IPS-11a (cell line): ENCODE measurements around the gene ZMYND8.
"Not testable (repeated sequence)": the region's sequence is repeated elsewhere in the genome, so short reads cannot be mapped to it uniquely, and the experiment has no call there.

Experiments
- H3K4me3 ChIP-seq: one replicate; pipeline ENCODE4 v1.5.1; 2013; ENCODE audit warnings: low read depth, low read length, control low read depth

The ZMYND8 gene

DNA sequence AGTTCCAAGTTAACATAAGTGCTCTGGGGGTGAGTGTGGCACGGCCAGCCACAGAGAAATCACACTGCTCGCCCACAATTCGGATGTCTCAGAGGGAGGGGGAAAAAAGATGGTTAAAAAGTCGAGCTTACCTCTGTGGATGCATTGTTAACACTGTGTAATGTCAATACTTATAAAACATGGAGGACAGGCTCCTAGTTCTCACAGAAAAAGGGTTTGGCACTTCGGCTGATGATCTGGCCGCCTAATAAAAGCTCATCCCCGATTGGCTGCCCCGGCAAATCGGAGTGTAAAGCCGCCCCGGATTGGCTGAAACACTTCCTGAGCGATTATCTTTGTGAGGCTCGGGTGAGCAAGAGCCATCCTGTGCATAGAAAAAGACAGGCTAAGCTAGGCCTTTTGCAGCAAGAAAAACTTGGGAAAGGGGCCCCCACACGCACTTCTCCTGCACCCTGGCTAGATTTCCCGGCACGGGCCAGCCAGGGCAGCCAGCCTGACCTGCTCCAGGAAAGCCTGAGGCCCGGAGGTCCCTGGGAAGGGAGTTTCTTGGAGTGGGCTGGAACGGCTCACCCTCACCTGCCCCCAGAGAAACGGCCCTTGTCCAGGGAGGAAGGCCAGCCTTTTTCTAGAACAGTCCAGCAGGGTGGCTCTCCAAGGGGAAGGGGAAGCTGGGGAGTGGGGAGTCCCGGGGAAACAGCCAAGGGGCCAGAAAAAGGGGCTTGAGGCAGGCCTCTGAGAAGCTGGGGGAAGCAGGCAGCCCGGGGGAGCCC lies at the start of gene ZMYND8:
Gene ZMYND8 (minus strand): TSS at position 174 of the 770 bp plus-strand sequence. CDS start 29 bp downstream, at position 145.
- no peak within 1 kb of the TSS for H3K4me3 ChIP-seq

DNA sequence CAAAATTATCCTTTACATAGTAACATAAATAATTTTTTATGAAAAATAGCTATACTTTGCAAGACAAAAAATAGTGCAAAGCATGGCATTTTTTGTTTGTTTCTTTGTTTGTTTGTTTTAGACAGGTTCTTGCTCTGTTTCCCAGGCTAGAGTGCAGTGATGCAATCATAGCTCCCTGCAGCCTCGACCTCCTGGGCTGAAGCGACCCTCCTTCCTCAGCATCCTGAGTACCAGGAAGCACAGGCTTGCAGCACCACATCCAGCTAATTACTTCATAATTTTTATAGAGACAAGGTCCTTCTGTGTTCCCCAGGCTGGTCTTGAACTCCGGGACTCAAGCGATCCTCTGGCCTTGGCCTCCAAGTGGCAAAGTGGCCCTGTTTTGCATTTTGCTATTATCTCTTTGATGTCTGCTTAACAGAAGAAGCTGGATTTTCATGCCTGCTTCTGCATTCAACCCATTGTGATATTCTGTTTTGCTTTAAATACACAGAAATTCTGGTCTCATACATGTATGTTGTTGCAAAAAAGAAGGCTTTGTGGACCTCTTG lies 49.4 kb upstream of the ZMYND8 start:
- H3K4me3 ChIP-seq, result no peak overlapping the region

DNA sequence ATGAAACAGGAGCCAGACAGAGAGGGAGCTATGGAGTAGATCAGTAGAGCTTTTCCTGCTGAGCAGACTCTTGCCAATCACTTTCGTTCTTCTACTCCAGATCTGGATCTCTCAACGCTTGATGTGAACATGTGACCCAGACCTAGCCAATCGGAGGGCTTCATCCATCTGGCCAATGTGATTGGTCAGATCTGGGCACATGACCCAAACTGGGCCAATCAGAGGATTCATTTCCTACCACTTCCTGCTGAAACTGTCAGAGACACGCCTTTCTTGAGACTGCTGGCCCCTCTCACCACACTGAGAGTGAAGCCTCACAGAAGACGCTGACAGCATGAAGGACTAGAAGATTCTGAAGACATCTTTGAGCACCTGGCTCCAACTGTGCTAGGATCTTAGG lies 44.2 kb upstream of the ZMYND8 start:
- no peak overlapping the region for H3K4me3 ChIP-seq

DNA sequence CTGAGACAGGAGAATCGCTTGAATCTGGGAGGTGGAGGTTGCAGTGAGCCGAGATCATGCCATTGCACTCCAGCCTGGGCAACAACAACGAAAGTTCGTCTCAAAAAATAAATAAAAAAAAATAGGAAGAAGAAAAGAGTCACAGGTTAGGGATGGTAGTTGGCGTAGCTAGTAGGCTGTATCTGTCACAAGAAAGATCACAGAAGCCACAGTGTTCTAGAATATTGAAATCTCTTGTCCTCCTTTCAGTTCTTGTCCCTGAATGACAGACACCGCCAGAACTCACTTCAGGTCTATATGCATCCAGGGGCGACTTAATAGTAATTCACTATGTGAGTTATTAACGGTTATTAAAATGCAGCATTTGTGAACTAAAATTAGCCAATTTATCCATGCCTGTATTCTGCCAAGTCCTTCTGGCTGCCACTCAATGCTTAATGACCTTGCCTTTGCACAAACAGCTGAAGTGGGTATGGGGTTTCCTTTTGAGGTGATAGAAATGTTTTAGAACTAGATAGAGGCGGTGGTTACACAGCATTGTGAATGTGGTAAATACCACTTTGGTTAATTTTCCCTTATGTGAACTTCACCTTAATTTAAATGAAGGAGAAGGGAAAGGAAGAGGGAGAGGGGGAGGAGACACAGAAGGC lies 41.3 kb upstream of the ZMYND8 start:
- no peak overlapping the region for H3K4me3 ChIP-seq

DNA sequence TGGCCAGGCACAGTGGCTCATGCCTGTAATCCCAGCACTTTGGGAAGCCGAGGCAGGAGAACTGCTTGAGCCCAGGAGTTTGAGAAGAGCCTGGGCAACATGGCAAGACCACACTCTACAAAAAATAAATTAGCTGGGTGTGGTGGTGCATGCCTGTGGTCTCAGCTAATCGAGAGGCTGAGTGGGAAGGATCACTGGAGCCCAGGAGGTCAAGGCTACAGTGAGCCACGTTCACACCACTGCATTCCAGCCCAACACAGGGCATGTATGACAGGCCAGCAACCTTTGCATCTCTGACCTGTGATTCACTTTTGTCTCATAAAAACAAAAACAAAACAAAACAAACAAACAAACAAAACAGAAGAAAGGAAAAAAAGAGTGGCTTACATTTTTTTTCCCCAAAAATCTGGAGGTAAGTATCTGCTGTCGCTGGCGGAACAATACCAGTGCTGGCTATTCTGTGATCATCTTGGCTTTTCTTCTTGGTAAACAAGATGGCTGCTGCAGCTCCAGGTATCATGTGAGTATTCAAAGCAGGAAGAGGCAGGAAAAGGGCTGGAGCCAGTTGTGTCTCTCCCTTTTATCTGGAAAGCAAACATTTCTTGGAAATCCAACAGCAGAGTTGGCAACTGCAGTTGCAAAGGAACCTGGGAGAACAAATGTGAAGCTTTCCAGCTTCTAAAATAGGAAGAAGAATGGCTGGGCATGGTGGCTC lies 40.4 kb upstream of the ZMYND8 start:
- H3K4me3 ChIP-seq, result no peak overlapping the region

DNA sequence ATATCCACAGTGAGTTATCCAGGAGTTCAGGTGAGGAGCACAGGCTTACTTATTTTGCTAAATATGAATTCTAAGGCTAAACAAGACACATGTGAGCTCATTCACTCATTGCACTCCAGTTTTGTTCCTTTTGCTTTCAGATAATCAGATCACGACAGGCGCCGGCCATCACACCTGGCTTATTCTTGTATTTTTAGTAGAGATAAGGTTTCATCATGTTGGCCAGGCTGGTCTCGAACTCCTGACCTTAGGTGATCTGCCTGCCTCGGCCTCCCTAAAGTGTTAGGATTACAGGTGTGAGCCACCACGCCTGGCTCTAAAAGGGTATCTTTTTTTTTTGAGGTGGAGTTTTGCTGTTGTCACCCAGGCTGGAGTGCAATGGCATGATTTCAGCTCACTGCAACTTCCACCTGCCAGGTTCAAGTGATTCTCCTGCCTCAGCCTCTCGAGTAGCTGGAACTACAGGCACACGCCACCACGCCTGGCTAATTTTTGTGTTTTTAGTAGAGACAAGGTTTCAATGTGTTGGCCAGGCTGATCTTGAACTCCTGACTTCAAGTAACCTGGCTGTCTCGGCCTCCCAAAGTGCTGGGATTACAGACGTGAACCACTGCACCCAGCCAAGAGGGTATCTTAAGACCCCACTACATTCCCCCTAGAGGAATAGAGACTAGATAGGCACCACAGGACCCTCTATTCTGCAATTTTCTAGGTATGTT lies 37.5 kb upstream of the ZMYND8 start:
- H3K4me3 ChIP-seq, result not testable (repeated sequence)

DNA sequence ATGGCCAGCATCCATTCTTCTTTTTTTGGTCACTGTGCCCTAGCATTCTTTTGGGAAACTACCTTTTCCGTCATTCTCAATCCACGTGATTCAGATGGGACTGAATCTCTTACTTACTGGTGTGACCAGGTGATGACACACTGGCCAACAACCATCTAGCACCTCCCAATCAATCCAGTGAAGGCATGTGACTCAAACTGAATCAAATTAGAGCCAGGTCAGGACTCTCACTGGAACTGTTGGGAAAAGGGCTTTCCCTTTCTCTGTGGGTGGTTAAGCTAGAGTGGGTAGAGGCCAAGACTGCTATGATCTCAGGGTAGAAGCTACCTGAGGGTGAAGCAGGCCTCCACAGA lies 36.2 kb upstream of the ZMYND8 start:
- H3K4me3 ChIP-seq, result no peak overlapping the region

DNA sequence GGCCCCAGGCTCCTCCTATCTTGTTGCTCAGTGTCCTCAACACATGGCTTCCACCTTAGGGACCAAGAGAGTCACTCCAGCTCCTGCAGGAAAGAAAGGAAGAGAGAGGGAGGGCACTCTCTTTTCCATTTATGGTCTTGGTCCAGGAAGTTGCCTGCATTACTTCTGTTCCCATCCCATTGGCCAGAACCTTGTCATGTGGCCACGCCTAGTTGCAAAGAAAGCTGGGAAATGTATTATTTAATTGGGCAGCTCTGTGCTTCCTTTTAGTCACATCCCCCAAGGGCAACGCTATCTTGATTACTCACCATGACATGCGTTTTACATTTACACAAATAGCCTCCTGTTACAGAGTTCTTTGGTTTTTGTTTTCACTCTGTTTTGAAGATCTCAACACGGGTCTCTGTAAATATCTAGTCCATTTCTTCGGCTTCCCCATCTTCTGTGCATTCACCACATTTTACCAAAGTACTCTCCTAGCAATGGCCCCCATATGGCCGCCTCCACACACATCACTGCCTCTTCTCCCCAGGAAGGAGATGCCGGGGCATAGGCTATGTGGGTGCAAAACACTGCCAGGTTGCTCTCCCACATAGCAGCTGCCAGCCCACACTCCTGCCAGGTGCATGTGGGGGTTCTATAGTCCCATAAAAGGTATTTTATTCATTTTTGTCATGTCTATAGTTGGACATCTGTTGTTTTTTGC lies 35.7 kb upstream of the ZMYND8 start:
- H3K4me3 ChIP-seq, result no peak overlapping the region

DNA sequence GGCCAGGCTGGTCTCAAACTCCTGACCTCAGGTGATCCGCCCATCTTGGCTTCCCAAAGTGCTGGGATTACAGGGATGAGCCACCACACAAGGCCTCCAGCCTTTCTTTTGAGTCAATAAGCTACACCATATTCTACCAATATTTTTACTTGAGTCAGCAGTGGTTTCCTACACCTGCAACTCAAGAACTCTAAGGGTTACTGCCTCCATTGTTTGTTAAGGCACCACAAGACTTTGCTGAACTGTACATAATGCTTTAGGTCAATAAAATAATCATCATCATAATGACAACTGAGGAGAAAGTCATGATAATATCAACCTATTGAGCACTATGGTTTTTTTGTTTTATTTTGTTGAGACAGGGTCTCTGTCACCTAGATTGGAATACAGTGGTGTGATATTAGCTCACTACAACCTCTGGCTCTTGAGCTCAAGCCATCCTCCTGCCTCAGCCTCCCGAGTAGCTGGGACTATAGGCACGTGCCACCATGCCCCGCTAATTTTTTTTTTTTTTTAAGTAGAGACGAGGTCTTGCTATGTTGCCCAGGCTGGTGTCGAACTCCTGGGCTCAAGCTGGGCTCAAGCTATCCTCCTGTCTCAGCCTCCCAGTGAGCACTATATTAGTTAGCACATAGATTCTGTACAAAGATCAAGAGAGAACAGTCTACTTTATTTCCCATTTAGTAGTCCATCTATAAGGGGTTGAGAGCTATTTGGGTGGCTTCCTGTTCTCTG lies 34.9 kb upstream of the ZMYND8 start:
- no peak overlapping the region for H3K4me3 ChIP-seq

DNA sequence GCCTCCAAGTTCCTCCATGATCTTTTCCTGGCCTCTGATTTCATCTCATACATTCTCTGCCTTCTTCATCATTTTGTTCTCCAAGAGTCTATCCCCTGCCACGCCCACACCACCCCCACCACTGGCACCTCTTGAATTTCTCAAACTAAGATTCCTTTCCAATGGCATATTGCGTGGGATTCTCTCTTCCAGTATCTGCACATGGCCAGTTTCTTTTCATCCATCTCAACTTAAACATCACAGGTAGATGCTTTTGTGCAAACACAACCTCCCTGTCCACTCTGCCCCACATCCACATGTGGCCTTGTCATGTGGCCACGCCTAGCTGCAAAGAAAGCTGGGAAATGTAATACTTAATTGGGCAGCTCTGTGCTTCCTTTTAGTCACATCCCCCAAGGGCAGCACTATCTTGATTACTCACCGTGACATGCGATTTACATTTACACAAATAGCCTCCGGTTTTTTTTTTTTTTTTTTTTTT lies 33.4 kb upstream of the ZMYND8 start:
- no peak overlapping the region for H3K4me3 ChIP-seq

DNA sequence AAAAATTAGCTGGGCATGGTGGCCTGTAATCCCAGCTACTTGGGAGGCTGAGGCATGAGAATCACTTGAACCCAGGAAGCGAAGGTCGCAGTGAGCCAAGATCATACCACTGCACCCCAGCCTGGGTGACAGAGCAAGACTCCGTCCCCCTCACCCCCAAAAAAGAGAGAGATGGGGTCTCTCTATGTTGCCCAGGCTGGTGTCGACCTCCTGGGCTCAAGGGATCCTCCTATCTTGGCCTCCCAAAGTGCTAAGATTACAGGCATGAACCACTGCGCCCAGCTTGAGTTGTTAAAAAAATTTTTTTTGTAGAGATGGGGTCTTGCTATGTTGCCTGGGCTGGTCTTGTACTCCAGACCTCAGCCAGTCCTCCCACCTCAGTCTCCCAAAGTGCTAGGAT lies 29.5 kb upstream of the ZMYND8 start:
- not testable (repeated sequence) for H3K4me3 ChIP-seq

DNA sequence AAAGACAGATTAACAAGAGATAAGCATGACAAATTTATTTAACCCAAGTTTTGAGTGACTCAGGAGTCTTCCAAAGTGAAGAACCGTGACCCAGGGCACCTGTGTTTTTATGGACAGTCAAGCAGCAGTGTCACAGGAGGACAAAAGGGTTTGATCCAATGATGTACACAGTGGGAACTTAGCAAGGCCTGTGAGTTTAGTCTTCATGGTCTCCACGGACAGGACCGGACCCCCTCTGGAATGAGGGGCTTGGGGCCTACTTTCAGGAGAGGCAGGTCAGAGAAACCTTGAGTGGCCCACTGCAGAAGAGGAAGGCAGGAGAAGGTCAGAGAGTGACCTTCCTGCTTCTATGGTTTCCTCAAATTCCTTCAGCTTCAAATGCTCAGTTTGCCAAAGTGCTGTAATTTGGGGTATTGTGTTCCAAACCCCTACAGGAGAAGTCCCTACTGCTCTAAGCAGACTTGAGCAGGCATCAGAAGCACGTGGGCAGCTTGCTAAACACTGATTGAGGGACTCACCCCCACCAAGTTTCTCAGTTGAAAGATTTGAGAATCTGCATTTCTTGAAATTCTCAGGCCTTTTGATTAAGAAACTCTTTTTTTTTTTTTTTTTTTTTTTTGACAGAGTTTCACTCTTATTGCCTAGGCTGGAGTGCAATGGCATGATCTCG lies 26.4 kb upstream of the ZMYND8 start:
- H3K4me3 ChIP-seq, result no peak overlapping the region

DNA sequence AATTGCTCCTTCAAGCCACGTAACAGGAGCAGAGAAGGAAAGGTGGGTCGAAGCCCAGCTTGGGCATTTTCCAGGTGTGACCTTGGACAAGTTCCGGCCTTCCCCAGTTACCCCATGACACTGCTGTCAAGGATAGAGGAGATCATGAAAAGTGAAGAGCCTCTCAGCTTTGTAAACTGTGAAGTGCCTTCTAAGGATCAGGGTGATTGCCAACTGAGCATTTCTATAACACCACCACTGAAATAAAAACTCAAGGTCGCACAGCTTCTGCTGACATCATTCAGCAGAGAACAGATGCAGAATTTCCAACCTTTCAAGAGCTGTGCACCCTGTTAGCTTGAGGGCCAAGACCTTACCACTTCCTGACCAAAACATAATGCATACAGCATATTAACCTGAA lies 24.0 kb upstream of the ZMYND8 start:
- no peak overlapping the region for H3K4me3 ChIP-seq

DNA sequence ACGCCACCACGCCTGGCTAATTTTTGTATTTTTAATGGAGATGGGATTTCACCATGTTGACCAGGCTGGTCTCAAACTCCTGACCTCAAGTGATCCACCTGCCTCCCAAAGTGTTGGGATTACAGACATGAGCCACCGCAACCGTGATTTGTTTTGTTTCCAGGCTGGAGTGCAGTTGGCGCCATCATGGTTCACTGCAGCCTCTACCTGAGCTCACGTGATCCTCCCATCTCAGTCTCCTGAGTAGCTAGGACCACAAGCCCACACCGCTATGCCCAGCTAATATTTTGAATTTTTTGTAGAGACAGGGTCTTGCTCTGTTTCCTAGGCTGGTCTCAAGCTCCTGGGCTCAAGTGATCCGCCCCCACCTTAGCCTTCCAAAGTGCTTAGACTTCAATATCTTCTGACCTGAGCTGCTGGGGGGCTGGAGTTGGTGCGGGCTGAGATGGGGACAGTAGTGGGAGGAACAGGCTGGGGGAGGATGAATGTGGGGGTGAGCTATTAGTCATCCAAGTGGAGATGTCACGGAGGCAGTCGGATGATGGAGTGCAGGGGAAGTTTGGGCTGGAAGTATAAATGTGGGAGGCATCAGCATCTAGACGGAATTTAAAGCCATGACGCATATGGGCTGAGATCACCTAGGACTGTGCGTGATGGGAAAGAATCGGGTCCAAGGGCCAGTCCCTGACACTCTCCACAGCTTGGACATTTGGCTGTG lies 23.1 kb upstream of the ZMYND8 start:
- H3K4me3 ChIP-seq, result no peak overlapping the region

DNA sequence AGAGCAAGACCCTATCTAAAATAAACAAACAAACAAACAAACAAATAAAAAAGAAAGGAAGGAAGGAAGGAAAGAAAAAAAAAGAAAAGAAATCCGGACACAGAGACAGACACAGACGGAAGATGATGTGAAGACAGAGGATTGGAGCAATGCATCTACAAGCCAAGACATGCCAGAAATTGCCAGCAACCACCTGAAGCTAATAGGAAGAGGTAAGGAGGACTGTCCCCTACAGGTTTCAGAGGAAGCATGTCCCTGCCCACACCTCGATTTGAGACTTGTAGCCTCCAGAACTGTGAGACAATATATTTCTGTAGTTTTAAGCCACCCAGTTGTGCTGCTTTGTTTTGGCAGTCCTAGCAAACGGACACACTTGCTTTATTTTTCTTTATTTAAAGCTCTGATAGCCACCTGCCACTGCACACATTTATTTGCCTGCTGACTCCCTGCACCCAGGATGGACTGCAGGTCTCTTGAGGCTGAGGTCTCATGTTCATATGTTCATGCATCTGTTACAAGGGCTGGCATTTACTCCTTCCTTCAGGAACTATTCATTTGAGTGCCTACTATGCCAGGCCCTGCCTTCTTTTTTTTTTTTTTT lies 20.7 kb upstream of the ZMYND8 start:
- no peak overlapping the region for H3K4me3 ChIP-seq

DNA sequence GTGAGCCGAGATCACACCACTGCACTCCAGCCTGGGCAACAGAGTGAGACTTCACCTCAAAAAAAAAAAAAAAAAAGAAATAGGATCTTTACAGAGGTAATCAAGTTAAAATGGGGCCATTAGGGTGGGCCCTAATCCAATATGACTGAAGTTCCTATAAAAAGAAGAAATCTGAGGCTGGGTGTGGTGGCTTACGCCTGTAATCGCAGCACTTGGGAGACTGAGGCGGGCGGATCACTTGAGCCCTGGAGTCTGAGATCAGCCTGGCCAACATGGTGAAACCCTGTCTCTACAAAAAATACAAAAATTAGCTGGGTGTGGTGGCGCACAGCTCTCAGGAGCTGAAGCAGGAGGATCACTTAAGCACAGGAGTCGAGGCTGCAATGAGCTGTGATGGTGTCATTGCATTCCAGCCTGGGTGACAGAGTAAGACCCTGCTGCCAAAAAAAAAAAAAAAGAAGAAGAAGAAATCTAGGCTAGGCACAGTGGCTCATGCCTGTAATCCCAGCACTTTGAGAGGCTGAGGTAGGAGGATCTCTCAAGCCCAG lies 19.7 kb upstream of the ZMYND8 start:
- H3K4me3 ChIP-seq, result not testable (repeated sequence)

DNA sequence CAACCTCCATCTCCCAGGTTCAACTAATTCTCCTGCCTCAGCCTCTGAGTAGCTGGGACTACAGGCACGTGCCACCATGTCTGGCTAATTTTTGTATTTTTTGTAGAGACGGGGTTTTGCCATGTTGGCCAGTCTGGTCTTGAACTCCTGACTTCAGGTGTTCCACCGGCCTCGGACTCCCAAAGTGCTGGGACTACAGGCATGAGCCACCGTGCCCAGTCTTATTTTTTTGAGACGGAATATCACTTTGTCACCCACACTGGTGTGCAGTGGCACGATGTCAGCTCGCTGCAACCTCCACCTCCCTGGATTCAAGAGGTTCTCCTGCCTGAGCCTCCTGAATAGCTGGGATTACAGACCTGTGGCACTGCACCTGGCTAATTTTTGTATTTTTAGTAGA lies 17.6 kb upstream of the ZMYND8 start:
- not testable (repeated sequence) for H3K4me3 ChIP-seq

DNA sequence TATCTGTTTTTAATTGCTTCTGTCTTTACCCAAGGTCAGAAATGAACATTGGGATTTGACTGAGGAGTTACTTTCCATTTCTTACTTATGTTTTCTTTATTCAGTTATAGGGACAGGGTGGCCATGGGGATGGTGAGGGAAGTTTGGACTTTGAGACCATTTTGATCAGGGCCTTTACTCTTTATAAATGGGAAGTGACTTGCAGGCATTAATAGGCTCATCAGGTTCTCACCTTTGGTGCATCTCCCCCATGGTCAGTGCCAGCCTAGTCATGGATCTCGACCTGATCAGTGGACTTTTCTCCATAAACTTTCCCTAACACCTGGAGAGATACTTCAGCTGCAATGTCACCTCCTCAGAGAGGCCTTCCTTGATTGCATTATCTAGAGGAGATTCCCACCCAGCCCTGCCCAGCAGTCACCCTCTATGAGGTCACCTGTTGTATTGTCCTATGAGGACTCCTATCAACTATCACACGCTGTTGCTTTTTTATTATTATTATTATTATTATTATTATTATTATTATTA lies 16.8 kb upstream of the ZMYND8 start:
- H3K4me3 ChIP-seq, result no peak overlapping the region
